MCF 10A (cell line): ENCODE results near the gene CTTNBP2. TPM values are rescaled to one million over a fixed set of nuclear protein-coding genes. Genes with fewer than 3 reads are reported as not detected.

Experiments used
- BruUV-seq: library from RNA; stranded (reverse); fragments of 400-500 nt; replicated peaks from 2 replicates; lab custom pipeline; 2021; lab: Mats Ljungman, UMichigan
- CTCF ChIA-PET: fragments of 300-600 bp; sonication (Branson Sonifier 250); formaldehyde crosslinking; extraction: SDS; loops from one replicate; lab custom pipeline; 2021; ENCODE audit warnings: antibody characterized with exemption, inconsistent platforms; lab: Yijun Ruan, JAX
- POLR2A ChIA-PET: fragments of 300-600, 350-650 bp; sonication (Branson Sonifier 250); formaldehyde crosslinking; extraction: SDS; loops from one replicate; lab custom pipeline; 2020; ENCODE audit warnings: antibody characterized with exemption, inconsistent platforms; lab: Yijun Ruan, JAX
- DNase-seq: peaks from one replicate; pipeline ENCODE4 v3.0.0-alpha.2; 2018; ENCODE audit not compliant: unreplicated experiment
- H3K27ac Mint-ChIP-seq: one replicate; pipeline ENCODE4 v1.8.0; 2022; ENCODE audit warnings: mild to moderate bottlenecking, low read depth, mixed read lengths; ENCODE audit not compliant: unreplicated experiment
- H3K27me3 Mint-ChIP-seq: one replicate; pipeline ENCODE4 v1.8.0; 2022; ENCODE audit warnings: mixed read lengths; ENCODE audit not compliant: insufficient read depth, unreplicated experiment
- H3K36me3 Mint-ChIP-seq: one replicate; pipeline ENCODE4 v1.8.0; 2022; ENCODE audit warnings: mild to moderate bottlenecking, moderate library complexity, mixed read lengths; ENCODE audit not compliant: insufficient read depth, unreplicated experiment
- H3K4me1 Mint-ChIP-seq: one replicate; pipeline ENCODE4 v1.8.0; 2022; ENCODE audit warnings: mixed read lengths; ENCODE audit not compliant: insufficient read depth, unreplicated experiment
- H3K4me3 Mint-ChIP-seq: one replicate; pipeline ENCODE4 v1.8.0; 2022; ENCODE audit warnings: mild to moderate bottlenecking, moderate library complexity, mixed read lengths; ENCODE audit not compliant: unreplicated experiment
- H3K9me3 Mint-ChIP-seq: one replicate; pipeline ENCODE4 v1.8.0; 2022; ENCODE audit warnings: mixed read lengths; ENCODE audit not compliant: unreplicated experiment
- intact Hi-C: fragments of 100-400 bp; cut with micrococcal nuclease; formaldehyde crosslinking; loops from 2 replicates; pipeline ENCODE4 v1.14.1; 2022
- total RNA-seq: library from RNA; stranded (reverse); gene quantifications from 2 replicates; pipeline ENCODE4 v1.2.3, GENCODE V29; 2022
- TF ChIP-seq, protein P1 (sequence below): fragments of 200-600 bp; IDR thresholded peaks from one replicate; pipeline ENCODE4 v1.8.0; 2022; ENCODE audit warnings: antibody characterized with exemption, mild to moderate bottlenecking; ENCODE audit not compliant: unreplicated experiment

The CTTNBP2 gene
- total RNA-seq, 1 experiment from 2014 or later = 0.98 TPM

DNA sequence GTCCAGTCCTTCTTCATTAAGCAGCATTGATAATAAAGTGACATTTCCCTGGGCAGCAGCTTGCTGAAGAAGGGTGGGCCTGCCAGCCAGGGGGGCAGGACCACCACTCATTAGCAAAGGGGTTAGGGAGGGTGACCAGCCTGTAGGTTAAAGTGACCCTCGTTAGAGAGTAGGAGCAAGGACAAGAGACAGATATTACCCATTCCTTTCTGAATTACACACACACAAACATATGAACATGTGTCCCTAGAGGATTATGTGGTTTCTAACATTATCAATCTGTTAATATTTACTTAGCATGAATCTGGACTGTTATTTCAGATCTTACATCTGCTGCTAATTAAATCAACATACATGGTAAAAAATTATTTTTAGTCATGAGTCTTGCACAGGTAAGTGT is 88.9 kb downstream of the CTTNBP2 start:
- POLR2A ChIA-PET = no interaction called here
- Mint-ChIP-seq H3K4me1 (peaks cover 4% of the 10 kb centered on the region), H3K27ac (no peak overlapping the region), H3K4me3 (no peak overlapping the region), H3K36me3 (no peaks in the 10 kb centered on the region), H3K27me3 (peaks cover 12% of the 10 kb centered on the region), H3K9me3 (no peaks in the 10 kb centered on the region)
- CTCF ChIA-PET = no interaction called here
- intact Hi-C loops = no loop called here
- DNase-seq = no peak
- TF ChIP-seq, protein P1, sequence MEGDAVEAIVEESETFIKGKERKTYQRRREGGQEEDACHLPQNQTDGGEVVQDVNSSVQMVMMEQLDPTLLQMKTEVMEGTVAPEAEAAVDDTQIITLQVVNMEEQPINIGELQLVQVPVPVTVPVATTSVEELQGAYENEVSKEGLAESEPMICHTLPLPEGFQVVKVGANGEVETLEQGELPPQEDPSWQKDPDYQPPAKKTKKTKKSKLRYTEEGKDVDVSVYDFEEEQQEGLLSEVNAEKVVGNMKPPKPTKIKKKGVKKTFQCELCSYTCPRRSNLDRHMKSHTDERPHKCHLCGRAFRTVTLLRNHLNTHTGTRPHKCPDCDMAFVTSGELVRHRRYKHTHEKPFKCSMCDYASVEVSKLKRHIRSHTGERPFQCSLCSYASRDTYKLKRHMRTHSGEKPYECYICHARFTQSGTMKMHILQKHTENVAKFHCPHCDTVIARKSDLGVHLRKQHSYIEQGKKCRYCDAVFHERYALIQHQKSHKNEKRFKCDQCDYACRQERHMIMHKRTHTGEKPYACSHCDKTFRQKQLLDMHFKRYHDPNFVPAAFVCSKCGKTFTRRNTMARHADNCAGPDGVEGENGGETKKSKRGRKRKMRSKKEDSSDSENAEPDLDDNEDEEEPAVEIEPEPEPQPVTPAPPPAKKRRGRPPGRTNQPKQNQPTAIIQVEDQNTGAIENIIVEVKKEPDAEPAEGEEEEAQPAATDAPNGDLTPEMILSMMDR = no peak
- no TSS peak for BruUV-seq

DNA sequence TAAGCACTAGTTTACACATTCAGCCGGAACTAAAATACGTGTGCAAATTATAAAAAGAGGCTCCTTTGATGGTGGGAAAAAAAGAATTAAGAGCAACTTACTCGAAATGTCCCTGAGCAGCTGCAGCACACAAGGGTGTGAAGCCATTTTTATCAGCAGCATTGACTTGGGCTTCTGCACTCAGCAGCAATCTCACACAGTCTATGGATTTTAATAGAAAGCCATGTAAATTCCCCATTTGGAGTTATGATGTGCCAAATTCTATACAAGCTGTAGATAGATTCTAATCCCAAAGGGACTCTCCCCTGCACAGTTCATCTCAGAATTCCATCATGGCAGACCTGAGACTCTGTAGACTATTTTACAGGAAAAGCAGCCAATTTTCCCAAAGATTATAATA is 90.5 kb downstream of the CTTNBP2 start:
- CTCF ChIA-PET = no interaction called here
- TF ChIP-seq, protein P1 = no peak
- no peaks in the 10 kb centered on the region for H3K9me3 Mint-ChIP-seq
- H3K4me1 Mint-ChIP-seq = peaks cover 4% of the 10 kb centered on the region
- intact Hi-C loops = no loop called here
- no TSS peak for BruUV-seq
- H3K4me3 Mint-ChIP-seq = no peak overlapping the region
- POLR2A ChIA-PET = interaction anchor here (0.6 kb wide), 1 partner anchor 1340 kb away, joined by 3 read pairs; no protein-coding TSS in a partner anchor
- H3K36me3 Mint-ChIP-seq = no peaks in the 10 kb centered on the region
- DNase-seq = no peak
- no peak overlapping the region for H3K27ac Mint-ChIP-seq
- peaks cover 12% of the 10 kb centered on the region for H3K27me3 Mint-ChIP-seq

DNA sequence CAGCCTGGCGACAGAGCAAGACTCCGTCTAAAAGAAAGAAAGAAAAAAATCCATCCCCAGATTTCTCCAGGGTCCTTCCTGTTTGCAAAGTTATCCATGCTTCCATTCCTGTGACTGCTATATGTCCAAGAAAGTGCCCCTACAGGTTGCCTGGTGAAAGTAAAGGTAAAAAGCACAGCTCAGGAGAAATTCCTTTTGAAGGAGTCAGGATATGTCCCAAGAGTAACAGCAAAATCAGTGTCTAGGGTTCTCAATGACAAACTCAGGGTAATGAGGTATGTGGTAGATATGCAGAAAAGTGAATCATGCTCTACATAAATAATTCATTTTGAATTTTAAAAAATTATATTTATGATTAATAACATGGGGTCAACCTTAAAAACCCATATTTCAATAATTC is 91.5 kb downstream of the CTTNBP2 start:
- no TSS peak for BruUV-seq
- Mint-ChIP-seq H3K27me3 (peaks cover 6% of the 10 kb centered on the region), H3K9me3 (no peaks in the 10 kb centered on the region), H3K36me3 (no peaks in the 10 kb centered on the region), H3K4me1 (peaks cover 11% of the 10 kb centered on the region), H3K4me3 (no peak overlapping the region), H3K27ac (no peak overlapping the region)
- ChIA-PET POLR2A (interaction anchor here (0.9 to 1.7 kb wide), 2 partner anchors 16 to 298 kb away, joined by 3 to 4 read pairs; no protein-coding TSS in a partner anchor), CTCF (no interaction called here)
- TF ChIP-seq, protein P1 = no peak
- DNase-seq = no peak
- intact Hi-C loops = no loop called here

DNA sequence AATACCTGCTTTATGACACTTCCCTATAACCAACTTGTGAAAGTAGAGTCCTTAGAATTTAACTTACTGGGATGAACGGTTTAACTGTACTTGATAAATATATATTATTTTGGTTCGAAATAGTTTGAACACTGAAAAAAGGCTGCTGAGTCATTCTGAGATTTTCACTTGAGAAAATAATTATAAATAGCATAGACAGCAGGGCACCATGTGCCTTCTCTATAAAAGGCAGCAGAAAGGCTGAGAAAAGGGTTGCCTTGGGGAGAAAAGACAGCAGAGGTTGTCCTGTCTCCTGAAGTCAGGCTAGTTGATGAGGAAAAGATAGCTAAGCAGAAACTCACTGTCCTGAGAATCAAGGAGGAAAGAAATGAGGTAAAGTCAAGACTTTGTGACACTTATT is 92.4 kb downstream of the CTTNBP2 start:
- ChIA-PET POLR2A (interaction anchor here (0.9 to 1.7 kb wide), 2 partner anchors 17 to 299 kb away, joined by 3 to 4 read pairs; no protein-coding TSS in a partner anchor), CTCF (interaction anchor here (0.6 to 0.7 kb wide), 2 partner anchors 300 to 481 kb away, joined by 3 to 4 read pairs; no protein-coding TSS in a partner anchor)
- no peak for DNase-seq
- Mint-ChIP-seq H3K4me3 (no peak overlapping the region), H3K4me1 (peaks cover 18% of the 10 kb centered on the region), H3K27me3 (peaks cover 11% of the 10 kb centered on the region), H3K9me3 (no peaks in the 10 kb centered on the region), H3K36me3 (no peaks in the 10 kb centered on the region), H3K27ac (no peak overlapping the region)
- BruUV-seq = no TSS peak
- TF ChIP-seq, protein P1 = no peak
- intact Hi-C loops = no loop called here
